Upper lobe of left lung (tissue), 4 donors: ENCODE data around the gene NFIL3.

ENCODE experiments used
- EP300 ChIP-seq, 4 donors: sonication (generic); formaldehyde crosslinking; IDR thresholded peaks; one replicate each; pipeline ENCODE4 v1.5.1; 2017; ENCODE audit warnings: antibody characterized with exemption in 4 of 4, control low read depth in 2 of 4
- POLR2A ChIP-seq, 4 donors: fragments of 450-650 bp; IDR thresholded peaks; one replicate each; pipeline ENCODE4 v1.5.1; 2016 to 2017; ENCODE audit warnings: antibody characterized with exemption in 4 of 4, mild to moderate bottlenecking in 2 of 4
- POLR2AphosphoS5 ChIP-seq, 2 donors: sonication (generic); formaldehyde crosslinking; IDR thresholded peaks; one replicate each; pipeline ENCODE4 v1.5.1; 2017; ENCODE audit warnings: antibody characterized with exemption in 2 of 2
- TF ChIP-seq, protein P1 (sequence below), 6 experiments: fragments of 450-650 bp in 4 of 6; fragments of 200-600 bp in 2 of 6; sonication (generic) in 2 of 6; IDR thresholded peaks; one replicate each; pipeline ENCODE4 v1.5.1; 2016 to 2019; ENCODE audit warnings: antibody characterized with exemption in 6 of 6

GRCh38 chr9:91359734-91360470, 63.7 kb downstream of the NFIL3 start:
- TF ChIP-seq EP300 (IDR thresholded peaks at IDR 0.05) = no peak
- TF ChIP-seq POLR2A (IDR thresholded peaks at IDR 0.05) = no peak
- TF ChIP-seq, protein P1, sequence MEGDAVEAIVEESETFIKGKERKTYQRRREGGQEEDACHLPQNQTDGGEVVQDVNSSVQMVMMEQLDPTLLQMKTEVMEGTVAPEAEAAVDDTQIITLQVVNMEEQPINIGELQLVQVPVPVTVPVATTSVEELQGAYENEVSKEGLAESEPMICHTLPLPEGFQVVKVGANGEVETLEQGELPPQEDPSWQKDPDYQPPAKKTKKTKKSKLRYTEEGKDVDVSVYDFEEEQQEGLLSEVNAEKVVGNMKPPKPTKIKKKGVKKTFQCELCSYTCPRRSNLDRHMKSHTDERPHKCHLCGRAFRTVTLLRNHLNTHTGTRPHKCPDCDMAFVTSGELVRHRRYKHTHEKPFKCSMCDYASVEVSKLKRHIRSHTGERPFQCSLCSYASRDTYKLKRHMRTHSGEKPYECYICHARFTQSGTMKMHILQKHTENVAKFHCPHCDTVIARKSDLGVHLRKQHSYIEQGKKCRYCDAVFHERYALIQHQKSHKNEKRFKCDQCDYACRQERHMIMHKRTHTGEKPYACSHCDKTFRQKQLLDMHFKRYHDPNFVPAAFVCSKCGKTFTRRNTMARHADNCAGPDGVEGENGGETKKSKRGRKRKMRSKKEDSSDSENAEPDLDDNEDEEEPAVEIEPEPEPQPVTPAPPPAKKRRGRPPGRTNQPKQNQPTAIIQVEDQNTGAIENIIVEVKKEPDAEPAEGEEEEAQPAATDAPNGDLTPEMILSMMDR (IDR thresholded peaks at IDR 0.05) = no peak
- no peak for TF ChIP-seq POLR2AphosphoS5 (IDR thresholded peaks at IDR 0.05)
